ENCODE data around the gene PDE1C. TPM values are rescaled to one million over a fixed set of nuclear protein-coding genes. Genes with fewer than 3 reads are reported as not detected.

PDE1C gene
- total RNA-seq: not detected

DNA sequence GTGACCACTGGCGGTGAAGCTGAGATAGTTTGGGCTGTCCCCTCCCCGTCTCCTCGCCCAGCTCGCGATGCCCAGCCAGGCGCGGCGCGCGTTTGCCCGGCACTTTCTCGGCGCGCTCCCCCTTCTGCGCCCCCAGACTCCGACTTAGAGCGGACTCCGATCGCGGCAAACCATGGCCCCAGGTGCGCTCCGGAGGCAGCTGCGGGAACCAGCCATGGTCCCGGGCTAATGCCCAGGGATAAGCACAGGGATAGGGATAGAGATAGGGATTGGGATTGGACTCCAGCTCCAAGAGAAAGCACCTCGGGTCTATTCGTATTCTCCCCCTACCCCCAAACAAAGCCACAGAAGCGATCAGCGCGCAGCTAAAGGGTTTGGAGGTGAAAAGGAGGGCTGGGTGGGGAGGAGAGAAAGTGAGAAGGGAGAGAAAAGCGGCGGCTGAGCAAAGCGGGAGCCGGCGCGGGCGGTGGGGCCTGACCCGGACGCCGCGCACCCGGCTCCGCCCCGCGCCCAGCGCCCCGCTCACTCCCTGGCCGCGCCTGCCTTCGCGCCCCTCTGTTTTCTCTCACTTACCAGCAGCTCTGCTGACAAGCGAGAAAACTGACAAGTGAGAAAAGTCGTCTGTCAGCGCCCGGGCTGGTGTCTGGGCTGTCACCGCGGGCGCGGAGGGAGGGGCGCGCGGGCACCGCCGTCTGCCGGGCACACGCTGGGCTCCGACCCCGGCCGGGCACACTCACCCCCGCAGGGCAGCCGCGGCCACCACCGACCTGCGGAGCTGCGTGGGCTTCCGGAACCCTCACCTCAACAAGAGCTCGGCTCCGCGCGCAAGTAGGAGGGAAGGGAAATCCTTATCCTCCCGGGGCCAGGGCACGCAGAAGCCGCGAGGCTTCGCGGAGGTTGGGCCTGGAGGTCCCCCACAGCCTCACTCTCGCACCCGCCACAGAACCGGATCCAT, at the start of gene PDE1C:
PDE1C (minus strand) TSS at position 2 of the 955 bp plus-strand sequence.
- H3K27ac Mint-ChIP-seq: no peak within 1 kb of the TSS
- no peak for DNase-seq
- CTCF ChIA-PET: no interaction called here

DNA sequence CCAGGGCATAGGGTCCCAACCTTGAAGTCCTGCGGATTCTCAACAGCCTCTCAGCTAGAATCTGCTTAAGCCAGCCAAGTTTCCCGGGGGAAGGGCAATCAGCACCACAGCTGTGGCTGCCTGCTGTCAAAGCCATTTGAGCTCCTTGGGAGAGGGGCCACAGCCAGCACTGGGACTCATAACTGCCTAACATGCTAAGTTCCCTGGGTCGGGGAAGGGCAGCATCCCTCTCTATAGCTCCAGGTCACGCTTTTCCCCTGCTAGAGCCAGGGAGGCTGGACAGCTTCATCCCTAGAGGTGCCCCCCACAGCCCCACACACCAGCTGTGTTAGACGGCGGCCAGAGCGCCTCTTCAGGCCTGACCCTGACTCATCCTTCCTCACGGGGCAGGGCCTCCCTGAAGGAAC, 49.6 kb upstream of the PDE1C start:
- Mint-ChIP-seq H3K4me3 (no peak overlapping the region), H3K27ac (no peak overlapping the region), H3K36me3 (ENCODE audit: low read depth) (no peaks in the 10 kb centered on the region), H3K4me1 (ENCODE audit: low read depth) (no peaks in the 10 kb centered on the region), H3K27me3 (ENCODE audit: low read depth) (no peaks in the 10 kb centered on the region), H3K9me3 (ENCODE audit: insufficient read depth) (no peaks in the 10 kb centered on the region)
- POLR2A ChIA-PET: no interaction called here
- CTCF ChIA-PET: no interaction called here
- ATAC-seq (no peak), DNase-seq (no peak)

More for the DNA sequence above, at the start of gene PDE1C:
- Mint-ChIP-seq H3K4me1 (ENCODE audit: low read depth) (no peaks in the 10 kb centered on the region), H3K27me3 (ENCODE audit: low read depth) (peaks cover 16% of the 10 kb centered on the region), H3K36me3 (ENCODE audit: low read depth) (no peaks in the 10 kb centered on the region), H3K4me3 (no peak within 1 kb of the TSS), H3K9me3 (ENCODE audit: insufficient read depth) (no peaks in the 10 kb centered on the region)
- POLR2A ChIA-PET: no interaction called here
- no peak for ATAC-seq

DNA sequence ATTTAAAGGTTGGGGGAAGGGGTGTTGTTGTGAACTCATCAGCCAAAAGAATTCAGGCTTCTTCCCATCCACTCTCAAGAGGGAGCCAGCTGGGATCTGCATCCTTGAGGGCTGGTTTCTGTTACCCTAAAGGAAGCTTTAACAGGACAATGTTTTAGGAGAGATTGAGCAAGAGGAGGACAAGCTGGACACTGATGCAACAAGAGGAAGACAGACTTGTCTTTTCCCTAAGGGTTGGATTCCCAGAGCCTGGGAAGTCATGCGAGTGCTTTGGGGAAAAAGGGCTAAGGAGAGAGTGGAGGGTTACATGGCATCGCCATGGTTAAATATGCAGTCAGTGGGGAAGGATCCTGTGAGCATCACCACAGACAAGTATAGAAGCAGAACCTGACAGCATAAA, 47.6 kb upstream of the PDE1C start:
- Mint-ChIP-seq H3K27me3 (ENCODE audit: low read depth) (no peaks in the 10 kb centered on the region), H3K27ac (no peak overlapping the region), H3K4me1 (ENCODE audit: low read depth) (no peaks in the 10 kb centered on the region), H3K36me3 (ENCODE audit: low read depth) (no peaks in the 10 kb centered on the region), H3K9me3 (ENCODE audit: insufficient read depth) (no peaks in the 10 kb centered on the region), H3K4me3 (no peak overlapping the region)
- ChIA-PET CTCF (no interaction called here), POLR2A (no interaction called here)
- DNase-seq (no peak), ATAC-seq (no peak)

DNA sequence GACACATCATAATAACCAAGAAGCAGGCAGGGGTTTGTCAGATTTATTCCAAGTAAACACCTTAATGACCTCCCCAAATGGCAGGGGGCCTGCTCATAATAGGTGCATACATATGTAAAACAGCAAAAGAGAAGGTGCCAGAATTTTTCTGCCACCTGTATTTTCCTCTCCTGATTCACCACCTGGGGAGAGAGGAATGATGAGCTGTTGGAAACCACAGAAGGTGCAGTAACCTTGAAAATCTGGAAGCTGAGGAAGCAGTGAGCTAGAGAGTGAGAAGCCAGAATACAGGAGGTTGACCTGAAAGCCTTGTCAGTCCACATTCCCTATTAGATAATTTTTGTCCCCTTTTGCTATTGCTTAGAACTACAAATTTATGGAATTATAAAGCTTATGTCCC, 46.2 kb upstream of the PDE1C start:
- H3K9me3 Mint-ChIP-seq (ENCODE audit: insufficient read depth): peaks cover 8% of the 10 kb centered on the region
- no peak overlapping the region for H3K27ac Mint-ChIP-seq
- no peaks in the 10 kb centered on the region for H3K36me3 Mint-ChIP-seq (ENCODE audit: low read depth)
- H3K27me3 Mint-ChIP-seq (ENCODE audit: low read depth): no peaks in the 10 kb centered on the region
- ATAC-seq: no peak
- H3K4me3 Mint-ChIP-seq: no peak overlapping the region
- no peak for DNase-seq
- no peaks in the 10 kb centered on the region for H3K4me1 Mint-ChIP-seq (ENCODE audit: low read depth)
- ChIA-PET CTCF (no interaction called here), POLR2A (no interaction called here)

DNA sequence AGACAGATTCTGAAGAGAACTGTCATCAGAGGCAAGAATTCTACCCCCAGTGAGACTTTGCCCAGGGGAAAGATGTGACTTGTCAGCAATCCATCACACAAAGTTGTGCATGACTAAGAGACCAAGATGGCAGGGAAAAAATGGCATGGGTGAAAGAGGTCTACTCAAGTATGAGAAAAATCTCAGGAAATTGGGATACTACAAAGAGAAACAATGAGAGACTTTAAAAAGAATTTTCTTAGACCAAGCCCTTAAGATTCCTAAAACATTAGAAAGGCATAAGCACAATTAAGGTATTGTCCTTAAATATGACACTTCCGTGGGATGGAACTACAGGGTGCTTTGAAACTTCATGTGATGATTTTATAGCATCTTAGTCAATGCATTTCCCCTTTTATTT, 45.6 kb upstream of the PDE1C start:
- Mint-ChIP-seq H3K27ac (no peak overlapping the region), H3K4me3 (no peak overlapping the region), H3K4me1 (ENCODE audit: low read depth) (no peaks in the 10 kb centered on the region), H3K36me3 (ENCODE audit: low read depth) (no peaks in the 10 kb centered on the region), H3K9me3 (ENCODE audit: insufficient read depth) (peaks cover 11% of the 10 kb centered on the region), H3K27me3 (ENCODE audit: low read depth) (no peaks in the 10 kb centered on the region)
- no peak for ATAC-seq
- no peak for DNase-seq
- POLR2A ChIA-PET: no interaction called here
- CTCF ChIA-PET: no interaction called here

DNA sequence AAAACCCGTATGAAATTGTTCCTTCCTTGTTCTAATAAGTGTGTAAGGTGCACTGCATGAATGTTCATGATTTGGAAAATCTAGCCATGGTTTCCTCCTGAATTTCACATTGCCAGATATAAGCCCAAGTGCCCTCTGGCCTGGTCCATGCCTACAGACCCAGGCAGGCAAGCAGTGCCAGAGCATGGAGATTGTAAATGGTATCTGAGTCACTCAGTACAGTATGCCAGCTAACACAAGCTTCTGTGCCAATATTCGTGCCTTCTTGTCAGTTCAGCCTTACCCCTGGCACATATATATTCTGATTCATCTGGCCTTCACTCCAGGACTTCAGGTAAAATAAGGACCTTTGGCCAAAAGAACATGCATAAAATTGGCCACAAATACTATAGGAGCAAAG, 38.4 kb upstream of the PDE1C start:
- ATAC-seq (no peak), DNase-seq (no peak)
- no peaks in the 10 kb centered on the region for H3K4me1 Mint-ChIP-seq (ENCODE audit: low read depth)
- ChIA-PET POLR2A (no interaction called here), CTCF (no interaction called here)
- H3K9me3 Mint-ChIP-seq (ENCODE audit: insufficient read depth): peaks cover 32% of the 10 kb centered on the region
- no peaks in the 10 kb centered on the region for H3K36me3 Mint-ChIP-seq (ENCODE audit: low read depth)
- H3K27me3 Mint-ChIP-seq (ENCODE audit: low read depth): no peaks in the 10 kb centered on the region
- no peak overlapping the region for H3K4me3 Mint-ChIP-seq
- no peak overlapping the region for H3K27ac Mint-ChIP-seq

DNA sequence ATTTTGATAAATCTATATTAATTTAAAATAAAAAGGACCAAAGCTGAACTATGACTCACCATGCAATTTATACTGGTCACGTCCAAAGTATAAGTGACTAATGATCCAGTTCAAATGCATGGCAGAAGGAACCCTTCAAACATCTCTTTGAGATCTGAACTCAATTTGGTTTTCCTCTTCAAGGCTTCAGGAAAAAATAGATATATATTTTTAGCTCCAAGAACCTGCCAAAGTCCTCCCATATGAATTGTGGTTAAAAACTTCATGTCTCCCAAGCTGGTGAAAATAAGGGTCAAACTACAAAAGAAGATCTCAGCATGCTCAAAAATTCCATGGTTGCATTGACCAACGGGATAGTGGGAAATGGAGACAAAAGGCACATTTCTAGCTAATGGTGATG, 34.6 kb upstream of the PDE1C start:
- ChIA-PET POLR2A (no interaction called here), CTCF (no interaction called here)
- Mint-ChIP-seq H3K4me1 (ENCODE audit: low read depth) (no peaks in the 10 kb centered on the region), H3K36me3 (ENCODE audit: low read depth) (no peaks in the 10 kb centered on the region), H3K4me3 (no peak overlapping the region), H3K27me3 (ENCODE audit: low read depth) (no peaks in the 10 kb centered on the region), H3K9me3 (ENCODE audit: insufficient read depth) (peaks cover 15% of the 10 kb centered on the region), H3K27ac (no peak overlapping the region)
- ATAC-seq (no peak), DNase-seq (no peak)

DNA sequence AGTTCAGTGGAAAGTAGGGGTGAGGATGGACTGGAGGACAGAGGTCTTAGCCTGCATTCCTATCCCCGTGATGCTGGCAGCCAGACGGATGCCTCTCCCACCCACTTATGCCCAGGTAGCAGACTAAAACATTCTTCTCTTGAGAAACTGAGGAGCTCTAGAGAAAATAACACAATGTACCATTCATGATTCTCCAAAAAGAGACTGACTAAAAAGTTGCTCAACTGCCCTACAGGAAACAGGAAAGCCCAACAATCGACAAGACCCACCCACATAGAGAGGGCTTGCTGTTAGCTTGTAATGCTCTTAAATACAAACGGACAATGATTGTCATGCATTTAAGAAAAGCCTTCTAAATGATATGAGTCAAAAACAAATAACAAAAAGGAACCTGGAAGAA, 33.2 kb upstream of the PDE1C start:
- DNase-seq (no peak), ATAC-seq (no peak)
- no peak overlapping the region for H3K4me3 Mint-ChIP-seq

DNA sequence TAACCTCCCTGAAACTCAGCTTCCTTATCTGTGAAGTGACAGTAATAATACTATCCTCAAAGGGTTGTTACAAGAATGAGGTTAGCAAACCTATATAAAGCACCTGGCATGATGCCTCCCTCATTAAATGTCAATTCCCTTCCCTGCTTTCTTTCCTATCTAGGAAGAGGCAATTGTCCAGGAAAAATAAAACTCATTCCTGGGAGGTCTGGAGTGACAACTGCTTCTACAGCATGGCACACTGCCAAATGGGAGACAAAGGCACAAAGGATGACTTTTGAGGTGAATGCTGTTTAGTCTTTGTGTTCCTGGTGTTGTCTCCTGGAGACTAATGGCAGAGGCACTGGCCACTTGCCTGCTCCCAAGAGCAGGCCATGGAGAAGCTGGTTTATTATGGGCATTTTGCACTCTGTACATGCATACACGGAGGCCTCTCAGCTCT, 32.2 kb upstream of the PDE1C start:
- ATAC-seq (no peak), DNase-seq (no peak)
- H3K4me1 Mint-ChIP-seq (ENCODE audit: low read depth): no peaks in the 10 kb centered on the region
- H3K27me3 Mint-ChIP-seq (ENCODE audit: low read depth): no peaks in the 10 kb centered on the region
- ChIA-PET POLR2A (no interaction called here), CTCF (no interaction called here)
- no peak overlapping the region for H3K27ac Mint-ChIP-seq
- peaks cover 15% of the 10 kb centered on the region for H3K9me3 Mint-ChIP-seq (ENCODE audit: insufficient read depth)
- no peaks in the 10 kb centered on the region for H3K36me3 Mint-ChIP-seq (ENCODE audit: low read depth)
- no peak overlapping the region for H3K4me3 Mint-ChIP-seq

More for the DNA sequence above, 33.2 kb upstream of the PDE1C start:
- Mint-ChIP-seq H3K27me3 (ENCODE audit: low read depth) (no peaks in the 10 kb centered on the region), H3K36me3 (ENCODE audit: low read depth) (no peaks in the 10 kb centered on the region), H3K9me3 (ENCODE audit: insufficient read depth) (peaks cover 15% of the 10 kb centered on the region), H3K27ac (no peak overlapping the region), H3K4me1 (ENCODE audit: low read depth) (no peaks in the 10 kb centered on the region)
- ChIA-PET POLR2A (no interaction called here), CTCF (no interaction called here)

DNA sequence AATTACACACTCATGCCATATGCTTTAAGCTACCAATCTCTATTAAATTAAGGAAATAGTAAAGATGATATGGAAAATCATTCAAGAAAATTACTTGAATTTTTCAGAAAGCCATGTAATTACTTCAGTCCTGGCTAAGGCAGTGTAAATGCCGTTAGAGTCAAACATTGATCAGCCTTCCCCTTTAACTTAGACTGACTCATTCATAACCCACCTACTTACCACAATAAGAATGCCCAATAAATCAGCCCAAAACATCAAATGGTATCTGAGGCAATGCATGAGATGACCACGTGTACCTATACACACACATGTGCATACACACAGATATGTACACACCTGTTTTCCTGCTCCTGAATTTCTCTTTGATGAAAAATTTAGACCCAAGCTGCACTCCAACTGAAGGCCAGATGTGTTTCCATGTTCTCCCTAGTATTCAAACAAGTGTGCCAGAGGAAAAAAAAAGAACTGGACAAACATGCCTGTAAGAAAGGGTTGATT, 30.2 kb upstream of the PDE1C start:
- ATAC-seq: no peak
- H3K27me3 Mint-ChIP-seq (ENCODE audit: low read depth): no peaks in the 10 kb centered on the region
- no peak overlapping the region for H3K4me3 Mint-ChIP-seq
- no peaks in the 10 kb centered on the region for H3K4me1 Mint-ChIP-seq (ENCODE audit: low read depth)
- no peak for DNase-seq
- H3K27ac Mint-ChIP-seq: no peak overlapping the region
- POLR2A ChIA-PET: no interaction called here
- no peaks in the 10 kb centered on the region for H3K36me3 Mint-ChIP-seq (ENCODE audit: low read depth)
- H3K9me3 Mint-ChIP-seq (ENCODE audit: insufficient read depth): no peaks in the 10 kb centered on the region
- CTCF ChIA-PET: no interaction called here

DNA sequence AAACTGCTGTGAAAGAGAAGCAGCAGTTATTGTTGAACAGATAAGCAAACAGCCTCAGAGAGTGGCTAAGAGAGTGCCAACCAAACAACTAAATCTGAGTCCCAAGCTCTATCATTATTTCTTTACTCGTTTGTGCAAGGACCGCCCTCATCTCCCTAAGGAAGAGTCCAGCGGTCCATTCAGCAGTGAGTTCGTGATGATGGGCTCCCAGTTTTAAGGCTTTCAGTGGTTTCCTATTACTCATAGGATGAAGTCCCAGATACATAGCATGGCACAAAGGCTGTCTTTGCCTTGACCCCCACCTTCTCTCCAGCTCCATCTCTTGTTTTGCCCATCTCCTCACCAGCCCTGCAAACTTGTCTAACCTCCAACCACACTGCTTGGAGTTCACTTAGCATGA, 24.3 kb upstream of the PDE1C start:
- ChIA-PET CTCF (no interaction called here), POLR2A (no interaction called here)
- H3K9me3 Mint-ChIP-seq (ENCODE audit: insufficient read depth): no peaks in the 10 kb centered on the region
- no peaks in the 10 kb centered on the region for H3K4me1 Mint-ChIP-seq (ENCODE audit: low read depth)
- no peaks in the 10 kb centered on the region for H3K27me3 Mint-ChIP-seq (ENCODE audit: low read depth)
- no peak for ATAC-seq
- no peak overlapping the region for H3K27ac Mint-ChIP-seq
- no peaks in the 10 kb centered on the region for H3K36me3 Mint-ChIP-seq (ENCODE audit: low read depth)
- H3K4me3 Mint-ChIP-seq: no peak overlapping the region
- no peak for DNase-seq

DNA sequence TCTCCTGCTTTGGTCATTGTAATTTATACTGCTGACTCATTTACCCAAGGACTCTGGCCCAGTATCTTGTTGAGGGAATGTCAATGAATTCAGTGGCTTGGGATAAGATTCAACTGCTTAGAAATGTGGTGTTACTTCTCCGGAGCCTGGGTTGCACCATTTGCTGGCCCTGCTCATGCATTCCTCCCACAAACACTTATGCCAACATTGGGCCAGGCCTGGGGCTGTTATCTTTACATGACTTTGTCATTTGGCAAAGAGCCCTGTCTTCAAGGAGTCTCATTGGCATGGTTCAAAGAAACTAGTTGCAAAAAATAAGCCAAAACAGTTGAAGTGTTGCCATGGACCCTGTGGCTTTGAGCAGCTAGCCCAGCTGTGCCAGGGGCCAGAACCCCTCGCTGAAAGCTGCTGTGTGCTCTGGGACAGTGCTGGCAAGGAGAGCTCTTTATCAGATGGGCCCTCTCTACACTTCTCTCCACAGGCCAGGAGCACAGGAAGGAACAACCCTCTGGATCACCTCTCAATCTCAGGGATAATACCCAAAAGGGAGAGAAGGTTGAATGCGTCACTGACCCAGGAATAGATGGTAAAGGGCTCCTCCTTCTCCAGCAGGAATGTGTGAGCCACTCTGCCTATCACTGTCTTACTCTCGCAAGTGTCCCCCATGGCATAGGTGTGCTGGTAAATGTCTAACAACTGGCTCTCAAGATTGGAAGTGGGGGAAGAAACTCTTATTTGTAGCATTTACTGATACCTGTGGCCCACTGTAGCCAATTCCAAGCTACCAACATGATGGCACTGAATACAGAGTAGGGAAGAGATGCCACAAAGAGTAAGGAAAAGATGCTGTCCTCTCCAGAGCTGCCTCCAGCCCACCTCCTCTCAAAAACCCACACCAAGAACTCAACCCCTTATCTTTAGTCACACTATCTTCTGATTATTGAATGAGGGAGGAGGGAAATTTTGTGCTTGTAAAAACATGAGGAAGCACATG, 23.5 kb upstream of the PDE1C start:
- ChIA-PET POLR2A (no interaction called here), CTCF (no interaction called here)
- Mint-ChIP-seq H3K27me3 (ENCODE audit: low read depth) (no peaks in the 10 kb centered on the region), H3K36me3 (ENCODE audit: low read depth) (no peaks in the 10 kb centered on the region), H3K27ac (no peak overlapping the region), H3K4me3 (no peak overlapping the region), H3K9me3 (ENCODE audit: insufficient read depth) (no peaks in the 10 kb centered on the region), H3K4me1 (ENCODE audit: low read depth) (no peaks in the 10 kb centered on the region)
- ATAC-seq (no peak), DNase-seq (no peak)

All from activated CD8-positive, alpha-beta T cell treated with anti-CD3 and anti-CD28 coated beads, Interleukin-2, amount 10 ng/mL, durations not matched to agents 7 days and 5 days (primary cell).